Neutrophil (primary cell): ENCODE measurements around the gene ATOH7.
"Not testable (repeated sequence)": the region's sequence is repeated elsewhere in the genome, so short reads cannot be mapped to it uniquely, and the experiment has no call there.

Experiments used
- H3K27ac ChIP-seq: fragments of 200-600 bp; sonication (generic); 2 replicates; pipeline ENCODE4 v1.5.1; 2016; ENCODE audit warnings: mild to moderate bottlenecking, moderate library complexity
- H3K27me3 ChIP-seq: fragments of 200-600 bp; sonication (generic); 2 replicates; pipeline ENCODE4 v1.6.0; 2016; ENCODE audit warnings: mild to moderate bottlenecking
- H3K36me3 ChIP-seq: fragments of 200-600 bp; sonication (generic); 2 replicates; pipeline ENCODE4 v1.5.1; 2017
- H3K4me1 ChIP-seq, 2 experiments: fragments of 200-600 bp in 1 of 2; sonication (generic) in 1 of 2; 1 replicate in 1 of 2; 2 replicates in 1 of 2; pipeline versions ENCODE4 v1.5.1 to v1.6.1; 2013 to 2016; ENCODE audit warnings: low read depth in 1 of 2, low read length in 1 of 2, mild to moderate bottlenecking in 1 of 2, moderate library complexity in 1 of 2; ENCODE audit not compliant: control insufficient read depth in 1 of 2, insufficient read depth in 1 of 2
- H3K4me3 ChIP-seq, 2 experiments: fragments of 200-600 bp in 1 of 2; sonication (generic) in 1 of 2; 1 replicate in 1 of 2; 2 replicates in 1 of 2; pipeline ENCODE4 v1.5.1; 2013 to 2016; ENCODE audit warnings: low read depth in 1 of 2, low read length in 1 of 2, mild to moderate bottlenecking in 1 of 2, moderate library complexity in 1 of 2
- H3K9me3 ChIP-seq: fragments of 200-600 bp; sonication (generic); 2 replicates; pipeline ENCODE4 v1.5.1; 2016
- TF ChIP-seq, protein P1 (sequence below): fragments of 200-600 bp; sonication (generic); IDR thresholded peaks from 2 replicates; pipeline ENCODE4 v1.5.1; 2016; ENCODE audit warnings: antibody characterized with exemption

The ATOH7 gene

GRCh38 chr10:68208424-68209042, 23.4 kb downstream of the ATOH7 start:
- Histone ChIP-seq H3K4me1 (peaks cover 9 to 10% of the 10 kb centered on the region in 2 experiments), H3K36me3 (no peaks in the 10 kb centered on the region)

GRCh38 chr10:68202960-68203353, 29.0 kb downstream of the ATOH7 start:
- H3K27me3 ChIP-seq: no peaks in the 10 kb centered on the region
- no peaks in the 10 kb centered on the region for H3K9me3 ChIP-seq
- H3K4me1 ChIP-seq: peaks cover 30% of the 10 kb centered on the region in 2 experiments
- no peaks in the 10 kb centered on the region for H3K36me3 ChIP-seq
- peak overlapping the region; percentile 87 for H3K27ac ChIP-seq
- TF ChIP-seq, protein P1, sequence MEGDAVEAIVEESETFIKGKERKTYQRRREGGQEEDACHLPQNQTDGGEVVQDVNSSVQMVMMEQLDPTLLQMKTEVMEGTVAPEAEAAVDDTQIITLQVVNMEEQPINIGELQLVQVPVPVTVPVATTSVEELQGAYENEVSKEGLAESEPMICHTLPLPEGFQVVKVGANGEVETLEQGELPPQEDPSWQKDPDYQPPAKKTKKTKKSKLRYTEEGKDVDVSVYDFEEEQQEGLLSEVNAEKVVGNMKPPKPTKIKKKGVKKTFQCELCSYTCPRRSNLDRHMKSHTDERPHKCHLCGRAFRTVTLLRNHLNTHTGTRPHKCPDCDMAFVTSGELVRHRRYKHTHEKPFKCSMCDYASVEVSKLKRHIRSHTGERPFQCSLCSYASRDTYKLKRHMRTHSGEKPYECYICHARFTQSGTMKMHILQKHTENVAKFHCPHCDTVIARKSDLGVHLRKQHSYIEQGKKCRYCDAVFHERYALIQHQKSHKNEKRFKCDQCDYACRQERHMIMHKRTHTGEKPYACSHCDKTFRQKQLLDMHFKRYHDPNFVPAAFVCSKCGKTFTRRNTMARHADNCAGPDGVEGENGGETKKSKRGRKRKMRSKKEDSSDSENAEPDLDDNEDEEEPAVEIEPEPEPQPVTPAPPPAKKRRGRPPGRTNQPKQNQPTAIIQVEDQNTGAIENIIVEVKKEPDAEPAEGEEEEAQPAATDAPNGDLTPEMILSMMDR: no peak
- H3K4me3 ChIP-seq: peak overlapping the region; percentile 39 to 44

More at GRCh38 chr10:68208424-68209042, 23.4 kb downstream of the ATOH7 start:
- no peaks in the 10 kb centered on the region for H3K9me3 ChIP-seq
- TF ChIP-seq, protein P1: no peak
- no peak overlapping the region for H3K27ac ChIP-seq
- peaks cover 10% of the 10 kb centered on the region for H3K27me3 ChIP-seq
- H3K4me3 ChIP-seq: no peak overlapping the region

DNA sequence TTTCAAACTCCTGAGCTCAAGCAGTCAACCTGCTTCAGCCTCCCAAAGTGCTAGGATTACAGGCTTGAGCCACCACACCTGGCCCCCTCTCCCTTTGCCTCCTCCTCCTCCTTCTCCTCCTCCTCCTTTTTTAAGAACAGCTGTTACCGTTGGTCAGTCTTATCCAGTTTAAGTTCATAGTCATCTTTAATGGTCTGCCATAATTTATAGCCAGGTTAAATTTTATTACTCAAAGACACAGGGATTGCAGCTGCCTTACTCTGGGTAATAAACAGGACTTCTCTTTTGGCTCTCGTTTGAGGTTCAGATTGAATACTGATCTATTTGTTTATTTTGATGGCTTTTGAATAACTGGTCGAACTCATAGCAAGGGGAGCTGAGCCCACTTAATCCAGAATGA, 35.2 kb downstream of the ATOH7 start:
- TF ChIP-seq, protein P1: no peak
- H3K27ac ChIP-seq: no peak overlapping the region
- H3K27me3 ChIP-seq: peaks cover 3% of the 10 kb centered on the region
- peaks cover 3 to 17% of the 10 kb centered on the region in 2 experiments for H3K4me1 ChIP-seq
- H3K9me3 ChIP-seq: no peaks in the 10 kb centered on the region
- no peaks in the 10 kb centered on the region for H3K36me3 ChIP-seq
- H3K4me3 ChIP-seq: no peak overlapping the region

GRCh38 chr10:68195776-68196175, 36.1 kb downstream of the ATOH7 start:
- H3K27me3 ChIP-seq, H3K36me3 ChIP-seq, H3K9me3 ChIP-seq, H3K27ac ChIP-seq, H3K4me3 ChIP-seq: not testable (repeated sequence)
- H3K4me1 ChIP-seq: peaks cover 0 to 16% of the 10 kb centered on the region in 2 experiments

DNA sequence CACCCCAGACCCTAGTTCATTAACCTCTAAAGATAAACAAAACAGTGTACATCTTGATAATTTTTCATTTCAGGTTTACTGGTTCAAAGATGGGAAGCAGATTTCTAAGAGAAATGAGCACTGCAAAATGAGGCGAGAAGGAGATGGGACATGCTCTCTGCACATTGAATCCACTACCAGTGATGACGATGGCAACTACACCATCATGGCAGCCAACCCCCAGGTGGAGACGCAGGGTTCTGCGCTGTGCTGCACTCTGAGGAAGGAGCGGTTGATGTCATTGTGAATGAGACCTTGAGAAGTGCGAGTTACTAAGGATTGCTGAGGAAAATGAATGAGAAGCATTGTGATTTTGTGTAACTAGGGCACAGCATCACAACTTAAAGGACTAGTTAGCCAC, 37.6 kb downstream of the ATOH7 start:
- Histone ChIP-seq H3K4me1 (peaks cover 0 to 11% of the 10 kb centered on the region in 2 experiments), H3K27ac (no peak overlapping the region), H3K27me3 (peaks cover 3% of the 10 kb centered on the region), H3K9me3 (no peaks in the 10 kb centered on the region), H3K4me3 (no peak overlapping the region), H3K36me3 (no peaks in the 10 kb centered on the region)
- TF ChIP-seq, protein P1: no peak

DNA sequence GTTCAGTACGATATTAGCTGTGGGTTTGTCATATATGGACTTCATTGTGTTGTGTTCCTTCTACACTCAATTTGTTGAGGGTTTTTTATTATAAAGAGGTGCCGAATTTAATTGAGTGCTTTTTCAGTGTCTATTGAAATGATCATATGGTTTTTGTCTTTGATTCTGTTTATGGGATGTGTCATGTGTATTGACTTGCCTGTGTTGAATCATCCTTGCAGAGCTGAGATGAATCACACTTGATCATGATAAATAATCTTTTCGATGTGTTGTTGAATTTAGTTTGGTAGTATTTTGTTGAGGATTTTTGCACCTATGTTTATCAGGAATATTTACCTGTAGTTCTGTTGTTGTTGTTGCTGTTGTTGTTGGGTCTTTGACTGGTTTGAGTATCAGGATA, 39.8 kb downstream of the ATOH7 start:
- H3K9me3 ChIP-seq: no peaks in the 10 kb centered on the region
- no peak overlapping the region for H3K4me3 ChIP-seq
- TF ChIP-seq, protein P1: no peak
- H3K4me1 ChIP-seq: peaks cover 0 to 11% of the 10 kb centered on the region in 2 experiments
- peaks cover 8% of the 10 kb centered on the region for H3K27me3 ChIP-seq
- no peak overlapping the region for H3K27ac ChIP-seq
- no peaks in the 10 kb centered on the region for H3K36me3 ChIP-seq
